ENCODE data around the gene TCTA.

The TCTA gene

DNA sequence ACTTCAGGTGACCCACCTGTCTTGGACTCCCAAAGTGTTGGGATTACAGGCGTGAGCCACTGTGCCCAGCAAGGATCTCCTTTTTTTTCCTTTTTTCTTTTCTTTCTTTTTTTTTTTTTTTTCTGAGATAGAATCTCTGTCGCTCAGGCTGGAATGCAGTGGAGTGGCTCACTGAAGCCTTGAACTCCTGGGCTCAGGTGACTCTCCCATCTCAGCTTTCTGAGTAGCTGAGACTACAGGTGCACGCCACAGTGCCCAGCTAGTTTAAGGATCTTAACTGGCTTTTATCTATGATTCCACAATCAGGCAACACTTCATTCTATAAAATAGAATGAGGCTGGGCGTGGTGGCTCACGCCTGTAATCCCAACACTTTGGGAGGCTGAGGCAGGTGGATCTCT, 33.2 kb downstream of the TCTA start:
- ChIA-PET POLR2A (interaction anchor here (0.9 to 2.6 kb wide), 3 partner anchors 15 to 106 kb away, joined by 4 to 22 read pairs (median 5); partner anchors contain the start of genes NICN1 and USP4), CTCF (no interaction called here)
- no peak for TF ChIP-seq FOXK2 (IDR thresholded peaks at IDR 0.05)
- no peak for TF ChIP-seq SUZ12 (IDR thresholded peaks at IDR 0.05)
- TF ChIP-seq, protein P1, sequence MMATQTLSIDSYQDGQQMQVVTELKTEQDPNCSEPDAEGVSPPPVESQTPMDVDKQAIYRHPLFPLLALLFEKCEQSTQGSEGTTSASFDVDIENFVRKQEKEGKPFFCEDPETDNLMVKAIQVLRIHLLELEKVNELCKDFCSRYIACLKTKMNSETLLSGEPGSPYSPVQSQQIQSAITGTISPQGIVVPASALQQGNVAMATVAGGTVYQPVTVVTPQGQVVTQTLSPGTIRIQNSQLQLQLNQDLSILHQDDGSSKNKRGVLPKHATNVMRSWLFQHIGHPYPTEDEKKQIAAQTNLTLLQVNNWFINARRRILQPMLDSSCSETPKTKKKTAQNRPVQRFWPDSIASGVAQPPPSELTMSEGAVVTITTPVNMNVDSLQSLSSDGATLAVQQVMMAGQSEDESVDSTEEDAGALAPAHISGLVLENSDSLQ (IDR thresholded peaks at IDR 0.05), result no peak
- TF ChIP-seq ARNT (IDR thresholded peaks at IDR 0.05), result no peak
- TF ChIP-seq ELF4 (IDR thresholded peaks at IDR 0.05), result no peak
- no peak for TF ChIP-seq L3MBTL2 (conservative IDR thresholded peaks at IDR 0.05)
- no peak for TF ChIP-seq ZNF384 (IDR thresholded peaks at IDR 0.05)
- TF ChIP-seq TARDBP (IDR thresholded peaks at IDR 0.05), result no peak
- no peak for TF ChIP-seq FOXA1 (IDR thresholded peaks at IDR 0.05)
- TF ChIP-seq LEF1 (IDR thresholded peaks at IDR 0.05; ENCODE audit: borderline replicate concordance), result no peak
- no peak for TF ChIP-seq NFRKB (IDR thresholded peaks at IDR 0.05)
- no peak for TF ChIP-seq SP1 (IDR thresholded peaks at IDR 0.05)
- no peak for TF ChIP-seq FOXM1 (IDR thresholded peaks at IDR 0.05; ENCODE audit: borderline replicate concordance)
- TF ChIP-seq BHLHE40 (IDR thresholded peaks at IDR 0.05; ENCODE audit: borderline replicate concordance), result no peak
- TF ChIP-seq HDGF (IDR thresholded peaks at IDR 0.05; ENCODE audit: borderline replicate concordance), result no peak
- TF ChIP-seq CTBP1 (IDR thresholded peaks at IDR 0.05; ENCODE audit: borderline replicate concordance), result no peak
- no peak for DNase-seq (ENCODE audit: extremely low spot score)

DNA sequence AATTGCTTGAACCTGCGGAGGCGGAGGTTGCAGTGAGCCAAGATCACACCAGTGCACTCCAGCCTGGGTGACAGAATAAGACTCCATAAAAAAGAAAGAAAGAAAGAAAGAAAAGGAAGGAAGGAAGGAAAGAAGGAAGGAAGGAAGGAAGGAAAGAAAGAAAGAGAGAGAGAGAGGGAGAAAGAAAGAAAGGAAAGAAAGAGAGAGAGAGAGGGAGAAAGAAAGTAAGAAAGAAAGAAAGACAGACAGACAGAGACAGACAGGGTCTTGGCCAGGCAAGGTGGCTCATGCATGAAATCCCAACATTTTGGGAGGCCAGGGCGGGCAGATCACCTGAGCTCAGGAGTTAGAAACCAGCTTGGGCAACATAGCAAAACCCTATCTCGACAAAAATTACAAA, 41.4 kb downstream of the TCTA start:
- ChIA-PET CTCF (interaction anchor here (0.6 to 0.8 kb wide), 2 partner anchors 31 to 113 kb away, joined by 3 to 7 read pairs; partner anchors contain the start of gene USP4), POLR2A (interaction anchor here (0.7 to 2.0 kb wide), 4 partner anchors 16 to 119 kb away, joined by 3 to 6 read pairs (median 4); partner anchors contain the start of genes DAG1, RHOA and USP4)
- TF ChIP-seq ELF4 (IDR thresholded peaks at IDR 0.05) (no peak), LEF1 (IDR thresholded peaks at IDR 0.05; ENCODE audit: borderline replicate concordance) (no peak), CTBP1 (IDR thresholded peaks at IDR 0.05; ENCODE audit: borderline replicate concordance) (no peak), FOXK2 (IDR thresholded peaks at IDR 0.05) (no peak), HDGF (IDR thresholded peaks at IDR 0.05; ENCODE audit: borderline replicate concordance) (no peak), L3MBTL2 (conservative IDR thresholded peaks at IDR 0.05) (no peak), NFRKB (IDR thresholded peaks at IDR 0.05) (no peak), FOXM1 (IDR thresholded peaks at IDR 0.05; ENCODE audit: borderline replicate concordance) (no peak), FOXA1 (IDR thresholded peaks at IDR 0.05) (no peak), SUZ12 (IDR thresholded peaks at IDR 0.05) (no peak), TARDBP (IDR thresholded peaks at IDR 0.05) (no peak), BHLHE40 (IDR thresholded peaks at IDR 0.05; ENCODE audit: borderline replicate concordance) (no peak)
- DNase-seq (ENCODE audit: extremely low spot score), result no peak

DNA sequence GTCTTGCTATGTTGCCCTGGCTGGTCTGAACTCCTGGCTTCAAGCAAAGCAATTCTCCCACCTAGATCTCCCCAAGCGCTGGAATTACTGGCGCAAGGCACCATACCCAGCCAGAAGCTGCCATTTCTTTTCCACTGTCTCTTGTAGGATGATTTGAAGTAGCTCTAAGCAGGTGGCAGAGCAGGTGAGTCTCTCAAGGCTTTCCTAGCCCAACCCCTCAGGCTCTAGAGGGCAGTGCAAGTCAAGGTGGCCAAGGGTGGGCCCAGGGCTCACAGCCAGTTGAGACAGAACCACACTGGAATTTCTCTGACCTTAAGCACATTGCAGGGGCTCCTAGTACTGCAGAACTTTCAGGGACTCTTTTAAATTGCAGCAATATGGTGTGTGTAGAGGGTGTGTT, 42.2 kb downstream of the TCTA start:
- TF ChIP-seq FOXM1 (IDR thresholded peaks at IDR 0.05; ENCODE audit: borderline replicate concordance) (no peak), TARDBP (IDR thresholded peaks at IDR 0.05) (no peak), LEF1 (IDR thresholded peaks at IDR 0.05; ENCODE audit: borderline replicate concordance) (no peak), ELF4 (IDR thresholded peaks at IDR 0.05) (no peak), CTBP1 (IDR thresholded peaks at IDR 0.05; ENCODE audit: borderline replicate concordance) (no peak), FOXA1 (IDR thresholded peaks at IDR 0.05) (no peak)
- POLR2A ChIA-PET, result interaction anchor here (0.7 to 2.0 kb wide), 6 partner anchors 15 to 215 kb away, joined by 3 to 6 read pairs (median 3); partner anchors contain the start of genes DAG1, RHOA and USP4
- CTCF ChIA-PET, result interaction anchor here (0.6 to 0.8 kb wide), 7 partner anchors 11 to 114 kb away, joined by 3 to 7 read pairs (median 3); partner anchors contain the start of gene USP4
- DNase-seq (ENCODE audit: extremely low spot score), result no peak

DNA sequence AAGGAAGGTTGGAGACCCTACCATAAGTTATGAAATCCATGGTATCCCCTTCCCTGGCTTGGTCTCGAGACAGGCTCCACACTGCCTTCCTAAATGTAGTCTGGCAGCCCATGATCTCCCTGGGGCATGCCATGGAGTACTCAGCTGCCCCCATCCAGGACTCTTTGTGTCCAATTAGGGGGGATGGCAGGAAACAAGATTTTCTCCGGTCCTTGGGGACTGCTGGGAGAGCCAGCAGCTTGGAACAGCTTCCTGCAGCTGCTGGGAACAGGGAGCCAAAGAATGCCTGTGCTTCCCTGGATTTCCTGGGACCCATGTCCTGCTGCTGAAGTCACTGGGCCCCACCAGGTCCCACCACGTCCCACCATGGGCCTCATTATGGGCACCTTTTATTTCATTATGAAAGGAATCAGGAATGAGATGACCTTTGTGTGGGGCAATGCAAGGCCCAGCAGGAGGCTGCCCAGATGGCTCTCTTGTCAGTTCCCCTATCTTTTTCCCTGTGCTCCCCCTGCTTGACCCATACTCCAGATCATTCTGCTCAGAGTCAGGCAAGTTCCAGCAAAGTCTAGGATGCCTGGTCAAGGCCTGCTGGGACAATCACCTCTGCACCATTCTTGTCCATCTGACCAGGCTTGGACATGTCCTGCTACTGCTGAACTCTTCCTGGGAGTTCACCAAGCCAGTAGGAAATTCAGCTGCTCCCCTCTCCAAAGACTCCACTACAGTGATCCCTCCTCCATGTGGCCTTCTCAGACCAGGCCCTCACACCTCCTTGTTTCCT, 42.9 kb downstream of the TCTA start:
- no peak for DNase-seq (ENCODE audit: extremely low spot score)
- TF ChIP-seq LEF1 (IDR thresholded peaks at IDR 0.05; ENCODE audit: borderline replicate concordance), result no peak
- no peak for TF ChIP-seq TARDBP (IDR thresholded peaks at IDR 0.05)
- no peak for TF ChIP-seq ELF4 (IDR thresholded peaks at IDR 0.05)
- no peak for TF ChIP-seq ARNT (IDR thresholded peaks at IDR 0.05)
- TF ChIP-seq FOXM1 (IDR thresholded peaks at IDR 0.05; ENCODE audit: borderline replicate concordance), result no peak
- no peak for TF ChIP-seq CTBP1 (IDR thresholded peaks at IDR 0.05; ENCODE audit: borderline replicate concordance)
- no peak for TF ChIP-seq FOXA1 (IDR thresholded peaks at IDR 0.05)
- no peak for TF ChIP-seq L3MBTL2 (conservative IDR thresholded peaks at IDR 0.05)
- no peak for TF ChIP-seq SUZ12 (IDR thresholded peaks at IDR 0.05)
- TF ChIP-seq HDGF (IDR thresholded peaks at IDR 0.05; ENCODE audit: borderline replicate concordance), result no peak
- no peak for TF ChIP-seq SP1 (IDR thresholded peaks at IDR 0.05)
- no peak for TF ChIP-seq ZNF384 (IDR thresholded peaks at IDR 0.05)
- TF ChIP-seq, protein P1 (IDR thresholded peaks at IDR 0.05), result no peak
- TF ChIP-seq NFRKB (IDR thresholded peaks at IDR 0.05), result no peak
- no peak for TF ChIP-seq FOXK2 (IDR thresholded peaks at IDR 0.05)
- no peak for TF ChIP-seq BHLHE40 (IDR thresholded peaks at IDR 0.05; ENCODE audit: borderline replicate concordance)
- ChIA-PET POLR2A (interaction anchor here (1.0 to 2.0 kb wide), 5 partner anchors 14 to 214 kb away, joined by 3 to 6 read pairs (median 3); partner anchors contain the start of genes DAG1 and USP4), CTCF (no interaction called here)

DNA sequence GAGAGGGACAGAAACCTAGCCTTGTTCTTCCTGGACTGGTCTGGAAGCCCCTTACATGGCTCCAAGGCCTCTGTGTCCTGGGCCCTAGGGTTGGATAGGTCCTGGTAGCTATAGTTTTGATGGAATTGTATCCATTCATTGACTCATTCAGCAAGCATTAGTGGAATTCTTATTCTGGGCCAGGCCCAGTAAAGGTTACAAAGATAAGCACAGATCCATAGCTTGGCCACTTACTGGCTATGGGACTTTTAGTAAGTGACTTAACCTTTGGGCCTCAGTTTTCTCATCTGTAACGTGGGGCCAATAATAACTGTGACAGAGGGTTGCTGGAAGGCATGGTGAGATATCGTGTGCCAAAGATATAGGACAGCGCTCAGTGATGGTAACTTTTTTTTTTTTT, 44.2 kb downstream of the TCTA start:
- CTCF ChIA-PET, result no interaction called here
- DNase-seq (ENCODE audit: extremely low spot score), result no peak
- POLR2A ChIA-PET, result no interaction called here

More for the DNA sequence above, 44.2 kb downstream of the TCTA start:
- TF ChIP-seq NFRKB (IDR thresholded peaks at IDR 0.05), result no peak
- no peak for TF ChIP-seq LEF1 (IDR thresholded peaks at IDR 0.05; ENCODE audit: borderline replicate concordance)
- TF ChIP-seq ARNT (IDR thresholded peaks at IDR 0.05), result no peak
- no peak for TF ChIP-seq ELF4 (IDR thresholded peaks at IDR 0.05)
- no peak for TF ChIP-seq FOXA1 (IDR thresholded peaks at IDR 0.05)
- TF ChIP-seq HDGF (IDR thresholded peaks at IDR 0.05; ENCODE audit: borderline replicate concordance), result no peak
- TF ChIP-seq BHLHE40 (IDR thresholded peaks at IDR 0.05; ENCODE audit: borderline replicate concordance), result no peak
- TF ChIP-seq, protein P1 (IDR thresholded peaks at IDR 0.05), result no peak
- TF ChIP-seq SP1 (IDR thresholded peaks at IDR 0.05), result no peak
- TF ChIP-seq CTBP1 (IDR thresholded peaks at IDR 0.05; ENCODE audit: borderline replicate concordance), result no peak
- no peak for TF ChIP-seq FOXM1 (IDR thresholded peaks at IDR 0.05; ENCODE audit: borderline replicate concordance)
- no peak for TF ChIP-seq TARDBP (IDR thresholded peaks at IDR 0.05)
- no peak for TF ChIP-seq FOXK2 (IDR thresholded peaks at IDR 0.05)
- no peak for TF ChIP-seq L3MBTL2 (conservative IDR thresholded peaks at IDR 0.05)
- TF ChIP-seq SUZ12 (IDR thresholded peaks at IDR 0.05), result no peak
- TF ChIP-seq ZNF384 (IDR thresholded peaks at IDR 0.05), result no peak

Data from HEK293T (cell line).